K562 treated with DMSO at 1 percent for 24 hours (cell line): ENCODE data around the gene PNO1. TPM values are rescaled to one million over a fixed set of nuclear protein-coding genes. Genes with fewer than 3 reads are reported as not detected.

ENCODE experiments used
- total RNA-seq: library from RNA; unstranded; fragments of 300-600 nt; gene quantifications from 2 replicates; pipeline ENCODE4 v1.2.3, GENCODE V29; 2022; ENCODE audit warnings: low read depth; ENCODE audit not compliant: insufficient read depth

The PNO1 gene
- total RNA-seq = 9.5 and 10.0 TPM in 2 replicates

GRCh38 chr2:68157402-68158133 lies at the start of gene PNO1:
Gene PNO1 (plus strand): TSS chr2:68157888. CDS start chr2:68157935, 47 bp downstream.

Other genes starting within 250 kb of the PNO1 start
- gene C1D, start 94.9 kb upstream of the PNO1 start, total RNA-seq = 15.3 and 25.1 TPM in 2 replicates
- gene PPP3R1, start 94.6 kb downstream of the PNO1 start, total RNA-seq = 31.9 and 36.8 TPM in 2 replicates
- gene CNRIP1, start 162.1 kb downstream of the PNO1 start, total RNA-seq = 3.7 and 4.5 TPM in 2 replicates
- 0.45 and 0.76 TPM in 2 replicates for gene PLEK, start 207.4 kb downstream of the PNO1 start, total RNA-seq